A673 (cell line): ENCODE measurements around the gene ATP7B.

Experiments
- EZH2 ChIP-seq: fragments of 200-600 bp; sonication (generic); IDR thresholded peaks from 2 replicates; pipeline ENCODE4 v1.6.1; 2017; ENCODE audit warnings: borderline replicate concordance, low read depth, mild to moderate bottlenecking, mixed read lengths, antibody characterized with exemption, low read length; ENCODE audit not compliant: poor library complexity, severe bottlenecking
- TF ChIP-seq, protein P1 (sequence below): fragments of 300-800, 200-600 bp; sonication (generic); conservative IDR thresholded peaks from 2 replicates; pipeline ENCODE4 v1.5.1; 2017; ENCODE audit warnings: low read depth, mild to moderate bottlenecking, antibody characterized with exemption, low read length, moderate library complexity, mixed read lengths

DNA sequence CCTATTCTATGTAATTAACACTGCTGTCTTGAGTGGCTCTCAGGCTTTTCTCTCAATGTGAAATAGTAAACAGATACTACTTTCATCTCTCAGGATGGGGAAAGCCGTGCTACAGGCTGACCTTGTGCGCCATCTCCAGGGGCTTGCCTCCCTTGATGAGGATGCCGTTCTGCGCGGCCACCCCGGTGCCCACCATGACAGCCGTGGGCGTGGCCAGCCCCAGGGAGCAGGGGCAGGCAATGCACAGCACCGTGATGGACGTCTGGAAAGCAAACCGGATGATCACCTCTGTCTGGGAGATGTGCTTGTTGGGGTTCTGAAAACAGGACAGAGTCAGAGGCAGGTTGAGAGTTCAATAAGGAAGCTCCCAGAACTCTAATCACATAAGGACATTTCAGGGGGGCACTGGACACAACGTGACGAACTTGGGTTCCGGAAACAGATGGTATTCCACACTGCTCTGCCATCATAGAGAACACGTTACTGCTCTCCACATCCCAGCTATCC lies 65.0 kb downstream of the ATP7B start:
- TF ChIP-seq, protein P1, sequence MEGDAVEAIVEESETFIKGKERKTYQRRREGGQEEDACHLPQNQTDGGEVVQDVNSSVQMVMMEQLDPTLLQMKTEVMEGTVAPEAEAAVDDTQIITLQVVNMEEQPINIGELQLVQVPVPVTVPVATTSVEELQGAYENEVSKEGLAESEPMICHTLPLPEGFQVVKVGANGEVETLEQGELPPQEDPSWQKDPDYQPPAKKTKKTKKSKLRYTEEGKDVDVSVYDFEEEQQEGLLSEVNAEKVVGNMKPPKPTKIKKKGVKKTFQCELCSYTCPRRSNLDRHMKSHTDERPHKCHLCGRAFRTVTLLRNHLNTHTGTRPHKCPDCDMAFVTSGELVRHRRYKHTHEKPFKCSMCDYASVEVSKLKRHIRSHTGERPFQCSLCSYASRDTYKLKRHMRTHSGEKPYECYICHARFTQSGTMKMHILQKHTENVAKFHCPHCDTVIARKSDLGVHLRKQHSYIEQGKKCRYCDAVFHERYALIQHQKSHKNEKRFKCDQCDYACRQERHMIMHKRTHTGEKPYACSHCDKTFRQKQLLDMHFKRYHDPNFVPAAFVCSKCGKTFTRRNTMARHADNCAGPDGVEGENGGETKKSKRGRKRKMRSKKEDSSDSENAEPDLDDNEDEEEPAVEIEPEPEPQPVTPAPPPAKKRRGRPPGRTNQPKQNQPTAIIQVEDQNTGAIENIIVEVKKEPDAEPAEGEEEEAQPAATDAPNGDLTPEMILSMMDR, result no peak
- no peak for TF ChIP-seq EZH2
